IMR-90 (cell line): ENCODE measurements around the gene MALT1.

Experiments
- BHLHE40 ChIP-seq: fragments of 150-350 bp; IDR thresholded peaks from 2 replicates; pipeline ENCODE4 v1.6.1; 2016; ENCODE audit warnings: mild to moderate bottlenecking, low read depth, low read length
- CEBPB ChIP-seq: IDR thresholded peaks from 2 replicates; pipeline ENCODE4 v1.6.1; 2012; ENCODE audit warnings: low read depth, low read length, improper control_type of control experiment
- CHD1 ChIP-seq: IDR thresholded peaks from 2 replicates; pipeline ENCODE4 v1.6.1; 2012; ENCODE audit warnings: low read depth, low read length, improper control_type of control experiment
- CTCF ChIP-seq: conservative IDR thresholded peaks from 2 replicates; pipeline ENCODE4 v1.5.1; 2012; ENCODE audit warnings: mild to moderate bottlenecking, low read depth, low read length, improper control_type of control experiment
- ELK1 ChIP-seq: fragments of 150-350 bp; IDR thresholded peaks from 2 replicates; pipeline ENCODE4 v1.6.1; 2016; ENCODE audit warnings: low read depth, mild to moderate bottlenecking, low read length, moderate library complexity, borderline replicate concordance
- MAFK ChIP-seq: IDR thresholded peaks from 2 replicates; pipeline ENCODE4 v1.6.1; 2012; ENCODE audit warnings: low read depth, low read length, improper control_type of control experiment
- MAZ ChIP-seq: IDR thresholded peaks from 2 replicates; pipeline ENCODE4 v1.6.1; 2012; ENCODE audit warnings: low read depth, mild to moderate bottlenecking, low read length, improper control_type of control experiment, moderate library complexity, borderline replicate concordance
- MXI1 ChIP-seq: IDR thresholded peaks from 2 replicates; pipeline ENCODE4 v1.6.1; 2012; ENCODE audit warnings: low read depth, mild to moderate bottlenecking, low read length, moderate library complexity, borderline replicate concordance
- NFE2L2 ChIP-seq: fragments of 150-350 bp; IDR thresholded peaks from 2 replicates; pipeline ENCODE4 v1.6.1; 2016; ENCODE audit warnings: low read depth, mild to moderate bottlenecking, low read length
- POLR2A ChIP-seq: IDR thresholded peaks from 2 replicates; pipeline ENCODE4 v1.6.1; 2012; ENCODE audit warnings: mild to moderate bottlenecking, low read depth, low read length
- RAD21 ChIP-seq: IDR thresholded peaks from 2 replicates; pipeline ENCODE4 v1.6.1; 2012; ENCODE audit warnings: low read length, improper control_type of control experiment
- RCOR1 ChIP-seq: IDR thresholded peaks from 2 replicates; pipeline ENCODE4 v1.6.1; 2012; ENCODE audit warnings: mild to moderate bottlenecking, low read length, improper control_type of control experiment; ENCODE audit not compliant: insufficient replicate concordance
- SMC3 ChIP-seq: fragments of 150-350 bp; IDR thresholded peaks from 2 replicates; pipeline ENCODE4 v1.6.1; 2016; ENCODE audit warnings: low read depth, mild to moderate bottlenecking, antibody characterized with exemption, low read length, moderate library complexity
- TF ChIP-seq, protein P1 (sequence below): fragments of 150-350 bp; IDR thresholded peaks from 2 replicates; pipeline ENCODE4 v1.6.1; 2017; ENCODE audit warnings: mild to moderate bottlenecking, antibody characterized with exemption, low read length, low read depth

DNA sequence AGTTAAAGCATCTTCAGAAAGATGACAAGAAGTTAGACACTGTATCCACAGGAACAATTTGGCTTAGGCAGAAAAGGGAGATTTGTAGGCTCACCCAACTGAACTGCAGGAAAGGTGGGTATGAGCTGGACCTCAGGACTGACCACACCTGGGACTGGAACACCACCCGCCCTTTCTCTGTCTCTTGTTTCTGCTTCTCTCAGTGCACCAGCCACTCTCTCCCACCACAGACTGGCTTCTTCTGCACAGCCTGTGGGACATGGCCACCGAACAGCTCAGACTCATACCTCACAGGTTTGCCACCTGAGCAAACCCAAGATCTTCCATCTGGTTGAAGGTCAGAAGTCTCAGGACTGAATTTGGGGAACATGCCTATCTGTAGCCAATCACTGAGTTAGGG lies 14.2 kb upstream of the MALT1 start:
- TF ChIP-seq RAD21 (no peak), CTCF (no peak), CHD1 (no peak), SMC3 (no peak), POLR2A (no peak), MXI1 (no peak), ELK1 (no peak), RCOR1 (no peak), MAZ (no peak), CEBPB (no peak), MAFK (no peak), NFE2L2 (no peak), BHLHE40 (no peak)
- TF ChIP-seq, protein P1, sequence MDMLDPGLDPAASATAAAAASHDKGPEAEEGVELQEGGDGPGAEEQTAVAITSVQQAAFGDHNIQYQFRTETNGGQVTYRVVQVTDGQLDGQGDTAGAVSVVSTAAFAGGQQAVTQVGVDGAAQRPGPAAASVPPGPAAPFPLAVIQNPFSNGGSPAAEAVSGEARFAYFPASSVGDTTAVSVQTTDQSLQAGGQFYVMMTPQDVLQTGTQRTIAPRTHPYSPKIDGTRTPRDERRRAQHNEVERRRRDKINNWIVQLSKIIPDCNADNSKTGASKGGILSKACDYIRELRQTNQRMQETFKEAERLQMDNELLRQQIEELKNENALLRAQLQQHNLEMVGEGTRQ: no peak
